ENCODE measurements around the gene PTPN13. TPM values are rescaled to one million over a fixed set of nuclear protein-coding genes. Genes with fewer than 3 reads are reported as not detected.
A peak's percentile ranks its signal among the peaks of the same experiment; 100 is the strongest.

Gene PTPN13
- total and polyA plus RNA-seq, 2 donors from 2014 or later: 10.2 to 62.3 TPM

DNA sequence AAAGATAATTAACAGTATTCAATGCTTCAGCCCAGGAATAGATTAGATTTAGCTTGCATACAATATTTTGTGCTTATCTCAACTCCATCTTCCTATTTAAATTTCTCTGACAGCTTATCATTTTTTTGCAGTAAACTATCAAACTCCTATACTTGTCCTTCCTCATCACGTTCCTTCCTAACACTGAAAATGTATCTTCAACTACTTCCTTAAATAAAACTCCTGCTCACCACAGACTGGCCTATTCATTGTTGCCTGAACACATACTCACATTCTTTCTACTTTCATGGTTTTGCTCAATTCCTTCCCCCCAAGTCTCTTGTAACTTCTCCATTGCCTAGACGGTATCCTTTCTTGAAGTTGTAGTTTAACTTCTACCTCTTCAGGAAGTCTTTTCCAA lies 28.5 kb upstream of the PTPN13 start:
- Histone ChIP-seq H3K9me3 (ENCODE audit: control insufficient read depth in 2 of 3, insufficient read depth in 1 of 3, low read length in 3 of 3) (no peaks in the 10 kb centered on the region), H3K36me3 (ENCODE audit: control insufficient read depth in 2 of 3, insufficient read depth in 3 of 3, low read length in 3 of 3) (no peaks in the 10 kb centered on the region), H3K4me3 (ENCODE audit: low read length in 3 of 3) (no peak overlapping the region), H3K9ac (ENCODE audit: low read length in 3 of 3) (no peak overlapping the region), H3K27me3 (ENCODE audit: control insufficient read depth, insufficient read depth, low read length) (no peaks in the 10 kb centered on the region), H3K4me1 (ENCODE audit: control insufficient read depth in 2 of 3, insufficient read depth in 2 of 3, low read depth in 1 of 3, low read length in 3 of 3) (no peaks in the 10 kb centered on the region), H3K27ac (ENCODE audit: low read depth in 2 of 2, low read length in 2 of 2) (no peak overlapping the region)
- TF ChIP-seq, protein P1, sequence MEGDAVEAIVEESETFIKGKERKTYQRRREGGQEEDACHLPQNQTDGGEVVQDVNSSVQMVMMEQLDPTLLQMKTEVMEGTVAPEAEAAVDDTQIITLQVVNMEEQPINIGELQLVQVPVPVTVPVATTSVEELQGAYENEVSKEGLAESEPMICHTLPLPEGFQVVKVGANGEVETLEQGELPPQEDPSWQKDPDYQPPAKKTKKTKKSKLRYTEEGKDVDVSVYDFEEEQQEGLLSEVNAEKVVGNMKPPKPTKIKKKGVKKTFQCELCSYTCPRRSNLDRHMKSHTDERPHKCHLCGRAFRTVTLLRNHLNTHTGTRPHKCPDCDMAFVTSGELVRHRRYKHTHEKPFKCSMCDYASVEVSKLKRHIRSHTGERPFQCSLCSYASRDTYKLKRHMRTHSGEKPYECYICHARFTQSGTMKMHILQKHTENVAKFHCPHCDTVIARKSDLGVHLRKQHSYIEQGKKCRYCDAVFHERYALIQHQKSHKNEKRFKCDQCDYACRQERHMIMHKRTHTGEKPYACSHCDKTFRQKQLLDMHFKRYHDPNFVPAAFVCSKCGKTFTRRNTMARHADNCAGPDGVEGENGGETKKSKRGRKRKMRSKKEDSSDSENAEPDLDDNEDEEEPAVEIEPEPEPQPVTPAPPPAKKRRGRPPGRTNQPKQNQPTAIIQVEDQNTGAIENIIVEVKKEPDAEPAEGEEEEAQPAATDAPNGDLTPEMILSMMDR (IDR thresholded peaks at IDR 0.05; ENCODE audit: borderline replicate concordance, extremely low read depth, insufficient read depth): no peak
- FAIRE-seq (no peak), DNase-seq (no peak)
- intact Hi-C loops (cut with DNase I): no loop called here

DNA sequence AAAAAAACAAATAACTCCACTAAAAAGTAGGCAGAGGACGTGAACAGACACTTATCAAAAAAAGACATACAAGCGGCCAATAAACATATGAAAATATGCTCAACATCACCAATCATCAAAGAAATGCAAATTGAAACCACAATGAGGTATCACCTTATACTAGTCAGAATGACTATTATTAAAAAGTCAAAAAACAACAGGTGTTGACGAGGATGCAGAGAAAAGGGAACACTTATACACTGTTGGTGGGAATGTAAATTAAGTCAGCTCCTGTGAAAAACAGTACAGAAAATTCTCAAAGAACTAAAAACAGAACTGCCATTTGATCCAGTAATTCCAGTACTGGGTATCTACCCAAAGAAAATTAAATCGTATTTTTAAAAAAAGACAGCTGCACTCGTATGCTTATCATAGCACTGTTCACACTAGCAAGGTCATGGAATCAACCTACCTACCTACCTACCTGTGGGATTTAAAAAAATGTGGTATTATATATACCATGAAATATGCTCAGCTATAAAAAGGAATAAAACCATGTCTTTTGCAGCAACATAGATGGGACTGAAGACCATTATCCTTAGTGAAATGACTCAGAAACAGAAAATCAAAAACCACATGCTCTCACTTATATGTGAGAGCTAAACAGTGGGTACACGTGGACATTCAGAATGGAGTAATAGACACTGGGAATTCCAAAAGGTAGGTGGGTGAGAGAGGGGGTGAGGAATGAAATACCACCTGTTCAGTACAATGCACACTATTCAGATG lies 24.8 kb upstream of the PTPN13 start:
- Histone ChIP-seq H3K9ac (ENCODE audit: low read length in 3 of 3) (no peak overlapping the region), H3K36me3 (ENCODE audit: control insufficient read depth in 2 of 3, insufficient read depth in 3 of 3, low read length in 3 of 3) (no peaks in the 10 kb centered on the region), H3K4me3 (ENCODE audit: low read length in 3 of 3) (no peak overlapping the region), H3K27me3 (ENCODE audit: control insufficient read depth, insufficient read depth, low read length) (no peaks in the 10 kb centered on the region), H3K4me1 (ENCODE audit: control insufficient read depth in 2 of 3, insufficient read depth in 2 of 3, low read depth in 1 of 3, low read length in 3 of 3) (no peaks in the 10 kb centered on the region), H3K9me3 (ENCODE audit: control insufficient read depth in 2 of 3, insufficient read depth in 1 of 3, low read length in 3 of 3) (no peaks in the 10 kb centered on the region), H3K27ac (ENCODE audit: low read depth in 2 of 2, low read length in 2 of 2) (no peak overlapping the region)
- intact Hi-C loops (cut with DNase I): no loop called here
- FAIRE-seq: no peak
- no peak for DNase-seq
- TF ChIP-seq, protein P1 (IDR thresholded peaks at IDR 0.05; ENCODE audit: borderline replicate concordance, extremely low read depth, insufficient read depth): no peak

DNA sequence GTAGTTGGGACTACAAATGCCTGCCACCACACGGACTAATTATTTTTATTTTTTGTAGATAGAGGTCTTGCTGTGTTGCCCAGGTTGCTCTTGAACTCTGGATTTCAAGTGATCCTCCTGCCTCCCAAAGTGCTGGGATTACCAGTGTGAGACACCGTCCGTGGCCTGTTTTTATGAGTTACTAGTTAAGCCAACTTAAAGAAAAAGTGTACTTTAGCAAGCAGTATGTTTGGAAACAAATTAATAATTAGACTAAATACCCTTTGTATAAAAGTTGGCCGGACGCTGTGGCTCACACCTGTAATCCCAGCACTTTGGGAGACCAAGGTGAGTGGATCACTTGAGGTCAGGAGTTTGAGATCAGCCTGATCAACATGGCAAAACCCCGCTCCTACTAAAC lies 14.2 kb upstream of the PTPN13 start:
- H3K27ac ChIP-seq (ENCODE audit: low read depth in 2 of 2, low read length in 2 of 2): peak overlapping the region in 1 of 2 donors; percentile 66

More for the DNA sequence above, 14.2 kb upstream of the PTPN13 start:
- H3K36me3 ChIP-seq (ENCODE audit: control insufficient read depth in 2 of 3, insufficient read depth in 3 of 3, low read length in 3 of 3): no peaks in the 10 kb centered on the region
- H3K9ac ChIP-seq (ENCODE audit: low read length in 3 of 3): no peak overlapping the region
- intact Hi-C loops (cut with DNase I): no loop called here
- peaks cover 0 to 18% (median 0%) of the 10 kb centered on the region in 3 donors for H3K4me1 ChIP-seq (ENCODE audit: control insufficient read depth in 2 of 3, insufficient read depth in 2 of 3, low read depth in 1 of 3, low read length in 3 of 3)
- H3K27me3 ChIP-seq (ENCODE audit: control insufficient read depth, insufficient read depth, low read length): no peaks in the 10 kb centered on the region
- H3K4me3 ChIP-seq (ENCODE audit: low read length in 3 of 3): peak overlapping the region in 1 of 3 donors; percentile 18
- TF ChIP-seq, protein P1 (IDR thresholded peaks at IDR 0.05; ENCODE audit: borderline replicate concordance, extremely low read depth, insufficient read depth): no peak
- no peak for FAIRE-seq
- no peaks in the 10 kb centered on the region for H3K9me3 ChIP-seq (ENCODE audit: control insufficient read depth in 2 of 3, insufficient read depth in 1 of 3, low read length in 3 of 3)
- DNase-seq: no peak

Data from kidney (tissue), 14 donors.